SK-N-SH (cell line): ENCODE results near the gene ZFYVE26. TPM values are rescaled to one million over a fixed set of nuclear protein-coding genes. Genes with fewer than 3 reads are reported as not detected.

Experiments used
- CTCF ChIA-PET: fragments of 300-600, 350-600 bp; formaldehyde crosslinking; extraction: SDS; loops from one replicate; lab custom pipeline; 2021; lab: Yijun Ruan, JAX
- POLR2A ChIA-PET: fragments of 350-600 bp; sonication (Branson Sonifier 250); formaldehyde crosslinking; extraction: SDS; loops from one replicate; lab custom pipeline; 2020; ENCODE audit warnings: antibody characterized with exemption, inconsistent platforms; lab: Yijun Ruan, JAX
- DNase-seq: peaks from one replicate; pipeline ENCODE4 v3.0.0; 2012
- H2AFZ ChIP-seq: fragments of 200-600 bp; sonication (generic); 2 replicates; pipeline ENCODE4 v1.8.1; 2016; ENCODE audit warnings: antibody characterized with exemption, mild to moderate bottlenecking, low read depth
- H3F3A ChIP-seq: fragments of 200-600 bp; sonication (generic); replicated peaks from 2 replicates; pipeline ENCODE3; 2016; ENCODE audit warnings: antibody characterized with exemption, mild to moderate bottlenecking; ENCODE audit not compliant: insufficient read depth
- H3K27ac ChIP-seq, 2 experiments: fragments of 200-500 bp in 1 of 2; fragments of 200-600 bp in 1 of 2; sonication (Bioruptor generic) in 1 of 2; sonication (generic), shearing (Covaris generic) in 1 of 2; 2 replicates each; pipeline versions ENCODE4 v1.5.1 to v1.6.1; 2014 to 2016; ENCODE audit warnings: low read depth in 2 of 2, inconsistent platforms in 1 of 2, low read length in 1 of 2, mild to moderate bottlenecking in 1 of 2, mixed read lengths in 1 of 2
- H3K27me3 ChIP-seq: fragments of 200-600 bp; sonication (generic), shearing (Covaris generic); 2 replicates; pipeline ENCODE4 v1.6.1; 2016; ENCODE audit warnings: mixed run types; ENCODE audit not compliant: insufficient read depth
- H3K36me3 ChIP-seq, 2 experiments: fragments of 200-500 bp in 1 of 2; fragments of 200-600 bp in 1 of 2; sonication (Bioruptor generic) in 1 of 2; sonication (generic) in 1 of 2; replicated peaks in 1 of 2; 2 replicates each; pipeline versions ENCODE3 to v1.5.1; 2014 to 2016; ENCODE audit warnings: low read length in 1 of 2, mild to moderate bottlenecking in 1 of 2; ENCODE audit not compliant: insufficient read depth in 2 of 2, control insufficient read depth in 1 of 2
- H3K4me1 ChIP-seq, 2 experiments: fragments of 200-500 bp in 1 of 2; fragments of 200-600 bp in 1 of 2; sonication (Bioruptor generic) in 1 of 2; sonication (generic), shearing (Covaris generic) in 1 of 2; 2 replicates each; pipeline versions ENCODE4 v1.5.1 to v1.6.1; 2014 to 2016; ENCODE audit warnings: low read depth in 1 of 2, low read length in 1 of 2, mixed run types in 1 of 2; ENCODE audit not compliant: insufficient read depth in 2 of 2, control insufficient read depth in 1 of 2
- H3K4me2 ChIP-seq: fragments of 200-600 bp; sonication (generic), shearing (Covaris generic); 2 replicates; pipeline ENCODE4 v1.6.1; 2017; ENCODE audit warnings: mixed run types
- H3K4me3 ChIP-seq, 2 experiments: fragments of 200-500 bp in 1 of 2; fragments of 200-600 bp in 1 of 2; sonication (Bioruptor generic) in 1 of 2; sonication (generic), shearing (Covaris generic) in 1 of 2; 2 replicates each; pipeline versions ENCODE4 v1.5.1 to v1.8.1; 2014 to 2016; ENCODE audit warnings: low read depth in 2 of 2, inconsistent platforms in 1 of 2, low read length in 1 of 2, mild to moderate bottlenecking in 1 of 2, mixed read lengths in 1 of 2, moderate library complexity in 1 of 2
- H3K79me2 ChIP-seq: fragments of 200-600 bp; sonication (generic); 2 replicates; pipeline ENCODE4 v1.8.1; 2017; ENCODE audit warnings: mild to moderate bottlenecking; ENCODE audit not compliant: insufficient read depth
- H3K9ac ChIP-seq: fragments of 200-600 bp; sonication (generic); 2 replicates; pipeline ENCODE4 v1.6.1; 2017; ENCODE audit warnings: mixed run types
- H3K9me2 ChIP-seq: fragments of 200-600 bp; sonication (generic); 2 replicates; pipeline ENCODE4 v1.6.1; 2017; ENCODE audit warnings: mixed run types
- H3K9me3 ChIP-seq: fragments of 200-600 bp; sonication (generic); 2 replicates; pipeline ENCODE4 v1.6.1; 2017; ENCODE audit warnings: mixed run types, mild to moderate bottlenecking, moderate library complexity
- H4K20me1 ChIP-seq: fragments of 200-600 bp; sonication (generic); 2 replicates; pipeline ENCODE4 v1.6.1; 2017; ENCODE audit warnings: mild to moderate bottlenecking, mixed run types; ENCODE audit not compliant: insufficient read depth
- CHD2 ChIP-seq: fragments of 150-350 bp; IDR thresholded peaks from 2 replicates; pipeline ENCODE4 v1.6.1; 2018; ENCODE audit warnings: low read length; ENCODE audit not compliant: partially characterized antibody
- ELF1 ChIP-seq: IDR thresholded peaks from 2 replicates; pipeline ENCODE4 v1.4.0; 2012
- EP300 ChIP-seq, 2 experiments: IDR thresholded peaks; 2 replicates each; pipeline versions ENCODE4 v1.4.0 to v1.6.1; 2012; ENCODE audit warnings: borderline replicate concordance in 1 of 2, low read depth in 1 of 2, low read length in 1 of 2
- GATA2 ChIP-seq: sonication (generic); formaldehyde crosslinking; IDR thresholded peaks from 2 replicates; pipeline ENCODE4 v1.5.0; 2020; ENCODE audit warnings: mild to moderate bottlenecking, missing genetic modification reagents
- NFIC ChIP-seq: IDR thresholded peaks from 2 replicates; pipeline ENCODE4 v1.4.0; 2012; ENCODE audit warnings: borderline replicate concordance
- RAD21 ChIP-seq: IDR thresholded peaks from 2 replicates; pipeline ENCODE4 v1.6.1; 2012; ENCODE audit warnings: mild to moderate bottlenecking, low read length
- RCOR1 ChIP-seq: fragments of 150-350 bp; IDR thresholded peaks from 2 replicates; pipeline ENCODE4 v1.6.1; 2017; ENCODE audit warnings: antibody characterized with exemption, low read length
- RFX5 ChIP-seq: IDR thresholded peaks from 2 replicates; pipeline ENCODE4 v1.6.1; 2012; ENCODE audit warnings: mild to moderate bottlenecking, improper control_type of control experiment, low read length
- RXRA ChIP-seq: IDR thresholded peaks from 2 replicates; pipeline ENCODE4 v1.4.0; 2012; ENCODE audit warnings: low read depth, mild to moderate bottlenecking, borderline replicate concordance
- SIN3A ChIP-seq: IDR thresholded peaks from 2 replicates; pipeline ENCODE4 v1.6.1; 2012; ENCODE audit warnings: low read depth, mild to moderate bottlenecking, low read length, moderate library complexity, borderline replicate concordance
- TAF1 ChIP-seq: IDR thresholded peaks from 2 replicates; pipeline ENCODE4 v1.6.1; 2012; ENCODE audit warnings: low read depth, mild to moderate bottlenecking, low read length, moderate library complexity, borderline replicate concordance
- TCF12 ChIP-seq: IDR thresholded peaks from 2 replicates; pipeline ENCODE4 v1.4.0; 2012
- TEAD4 ChIP-seq: IDR thresholded peaks from 2 replicates; pipeline ENCODE4 v1.4.0; 2012; ENCODE audit warnings: mild to moderate bottlenecking, borderline replicate concordance; ENCODE audit not compliant: insufficient read depth
- YY1 ChIP-seq: IDR thresholded peaks from 2 replicates; pipeline ENCODE4 v1.4.0; 2012; ENCODE audit warnings: low read depth, mild to moderate bottlenecking
- WGBS: methylation state at CpG from one replicate; pipeline ENCODE4 v1.1.6; 2017; ENCODE audit warnings: low lambda C conversion rate; 5-methylcytosine and 5-hydroxymethylcytosine counted together
- polyA plus RNA-seq, 3 experiments: library from polyadenylated mRNA; depleted of rRNA; stranded (reverse); fragments of >200 nt; gene quantifications; 2 replicates each; pipeline ENCODE4 v1.2.3, GENCODE V29; 2012
- TF ChIP-seq, protein P1 (sequence below): IDR thresholded peaks from 2 replicates; pipeline ENCODE4 v1.6.1; 2012; ENCODE audit warnings: mild to moderate bottlenecking, low read depth, low read length, moderate library complexity
- TF ChIP-seq, protein P2 (sequence below): fragments of 200-600 bp; sonication (generic); IDR thresholded peaks from 2 replicates; pipeline ENCODE4 v1.6.1; 2017; ENCODE audit warnings: antibody characterized with exemption, mild to moderate bottlenecking, moderate library complexity
- TF ChIP-seq, protein P3 (sequence below): fragments of 150-350 bp; IDR thresholded peaks from 2 replicates; pipeline ENCODE4 v1.6.1; 2016; ENCODE audit warnings: mild to moderate bottlenecking, low read depth, low read length
- TF ChIP-seq, protein P4 (sequence below): IDR thresholded peaks from 2 replicates; pipeline ENCODE4 v1.4.0; 2012; ENCODE audit warnings: low read depth
- TF ChIP-seq, protein P5 (sequence below): IDR thresholded peaks from 2 replicates; pipeline ENCODE4; 2012

The ZFYVE26 gene
- polyA plus RNA-seq, 1 of the 3 experiments (the other 2 are of a cell fraction), result 5.6 TPM

DNA sequence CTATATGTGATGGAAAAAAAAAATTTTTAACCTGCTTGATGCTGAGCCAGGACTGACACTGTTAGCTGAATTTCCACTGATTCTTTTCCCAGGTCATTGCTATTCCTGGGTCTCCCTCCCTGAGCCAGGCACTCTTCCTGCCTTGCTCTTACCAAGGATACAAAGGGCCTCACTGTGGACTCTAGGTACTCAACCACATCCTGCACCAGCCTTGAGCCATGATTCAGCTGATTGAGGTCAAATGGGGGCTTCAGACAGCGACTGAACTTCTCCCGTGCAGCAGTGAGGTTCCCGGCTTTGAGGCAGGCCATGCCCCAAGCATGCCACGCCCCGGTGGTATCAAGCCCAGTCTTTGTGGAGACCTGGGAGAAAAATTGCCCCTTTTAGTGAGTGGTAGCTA, 54.3 kb downstream of the ZFYVE26 start (continued):
- TF ChIP-seq, protein P1, sequence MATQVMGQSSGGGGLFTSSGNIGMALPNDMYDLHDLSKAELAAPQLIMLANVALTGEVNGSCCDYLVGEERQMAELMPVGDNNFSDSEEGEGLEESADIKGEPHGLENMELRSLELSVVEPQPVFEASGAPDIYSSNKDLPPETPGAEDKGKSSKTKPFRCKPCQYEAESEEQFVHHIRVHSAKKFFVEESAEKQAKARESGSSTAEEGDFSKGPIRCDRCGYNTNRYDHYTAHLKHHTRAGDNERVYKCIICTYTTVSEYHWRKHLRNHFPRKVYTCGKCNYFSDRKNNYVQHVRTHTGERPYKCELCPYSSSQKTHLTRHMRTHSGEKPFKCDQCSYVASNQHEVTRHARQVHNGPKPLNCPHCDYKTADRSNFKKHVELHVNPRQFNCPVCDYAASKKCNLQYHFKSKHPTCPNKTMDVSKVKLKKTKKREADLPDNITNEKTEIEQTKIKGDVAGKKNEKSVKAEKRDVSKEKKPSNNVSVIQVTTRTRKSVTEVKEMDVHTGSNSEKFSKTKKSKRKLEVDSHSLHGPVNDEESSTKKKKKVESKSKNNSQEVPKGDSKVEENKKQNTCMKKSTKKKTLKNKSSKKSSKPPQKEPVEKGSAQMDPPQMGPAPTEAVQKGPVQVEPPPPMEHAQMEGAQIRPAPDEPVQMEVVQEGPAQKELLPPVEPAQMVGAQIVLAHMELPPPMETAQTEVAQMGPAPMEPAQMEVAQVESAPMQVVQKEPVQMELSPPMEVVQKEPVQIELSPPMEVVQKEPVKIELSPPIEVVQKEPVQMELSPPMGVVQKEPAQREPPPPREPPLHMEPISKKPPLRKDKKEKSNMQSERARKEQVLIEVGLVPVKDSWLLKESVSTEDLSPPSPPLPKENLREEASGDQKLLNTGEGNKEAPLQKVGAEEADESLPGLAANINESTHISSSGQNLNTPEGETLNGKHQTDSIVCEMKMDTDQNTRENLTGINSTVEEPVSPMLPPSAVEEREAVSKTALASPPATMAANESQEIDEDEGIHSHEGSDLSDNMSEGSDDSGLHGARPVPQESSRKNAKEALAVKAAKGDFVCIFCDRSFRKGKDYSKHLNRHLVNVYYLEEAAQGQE, result no peak
- TF ChIP-seq, protein P2, sequence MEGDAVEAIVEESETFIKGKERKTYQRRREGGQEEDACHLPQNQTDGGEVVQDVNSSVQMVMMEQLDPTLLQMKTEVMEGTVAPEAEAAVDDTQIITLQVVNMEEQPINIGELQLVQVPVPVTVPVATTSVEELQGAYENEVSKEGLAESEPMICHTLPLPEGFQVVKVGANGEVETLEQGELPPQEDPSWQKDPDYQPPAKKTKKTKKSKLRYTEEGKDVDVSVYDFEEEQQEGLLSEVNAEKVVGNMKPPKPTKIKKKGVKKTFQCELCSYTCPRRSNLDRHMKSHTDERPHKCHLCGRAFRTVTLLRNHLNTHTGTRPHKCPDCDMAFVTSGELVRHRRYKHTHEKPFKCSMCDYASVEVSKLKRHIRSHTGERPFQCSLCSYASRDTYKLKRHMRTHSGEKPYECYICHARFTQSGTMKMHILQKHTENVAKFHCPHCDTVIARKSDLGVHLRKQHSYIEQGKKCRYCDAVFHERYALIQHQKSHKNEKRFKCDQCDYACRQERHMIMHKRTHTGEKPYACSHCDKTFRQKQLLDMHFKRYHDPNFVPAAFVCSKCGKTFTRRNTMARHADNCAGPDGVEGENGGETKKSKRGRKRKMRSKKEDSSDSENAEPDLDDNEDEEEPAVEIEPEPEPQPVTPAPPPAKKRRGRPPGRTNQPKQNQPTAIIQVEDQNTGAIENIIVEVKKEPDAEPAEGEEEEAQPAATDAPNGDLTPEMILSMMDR, result no peak
- TF ChIP-seq RCOR1 (no peak), TAF1 (no peak), TEAD4 (no peak), EP300 (IDR thresholded peaks at IDR 0.05; ENCODE audit: borderline replicate concordance in 1 of 2, low read depth in 1 of 2, low read length in 1 of 2) (no peak), ELF1 (no peak), CHD2 (no peak)

DNA sequence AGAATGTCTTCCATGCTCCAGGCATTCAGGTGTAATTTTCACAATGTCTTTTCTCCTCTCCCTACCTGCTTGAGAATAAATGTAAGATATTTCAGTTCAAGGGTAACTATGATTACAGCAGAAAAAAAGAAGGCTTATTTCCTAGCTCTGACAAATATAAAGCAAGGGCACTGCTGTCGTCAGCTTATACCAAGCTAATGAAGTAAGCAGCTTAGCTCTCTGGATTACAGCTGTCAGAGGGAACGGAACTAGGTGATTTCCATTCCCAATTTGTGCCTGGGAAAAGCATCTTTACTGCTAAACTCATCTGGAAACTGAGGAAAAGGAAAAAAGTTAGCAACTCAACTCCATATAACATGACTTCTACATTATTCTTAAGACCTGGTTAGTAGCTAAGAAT, 56.5 kb downstream of the ZFYVE26 start:
- POLR2A ChIA-PET, result no interaction called here
- H3K4me2 ChIP-seq, result no peak overlapping the region
- no peaks in the 10 kb centered on the region for H3K4me1 ChIP-seq
- H3K9me3 ChIP-seq, result no peaks in the 10 kb centered on the region
- no peaks in the 10 kb centered on the region for H3K79me2 ChIP-seq
- no peak overlapping the region for H3K27ac ChIP-seq
- H2AFZ ChIP-seq, result no peak overlapping the region
- TF ChIP-seq TCF12, result no peak
- no peak for TF ChIP-seq SIN3A
- TF ChIP-seq RXRA, result no peak
- TF ChIP-seq, protein P3, sequence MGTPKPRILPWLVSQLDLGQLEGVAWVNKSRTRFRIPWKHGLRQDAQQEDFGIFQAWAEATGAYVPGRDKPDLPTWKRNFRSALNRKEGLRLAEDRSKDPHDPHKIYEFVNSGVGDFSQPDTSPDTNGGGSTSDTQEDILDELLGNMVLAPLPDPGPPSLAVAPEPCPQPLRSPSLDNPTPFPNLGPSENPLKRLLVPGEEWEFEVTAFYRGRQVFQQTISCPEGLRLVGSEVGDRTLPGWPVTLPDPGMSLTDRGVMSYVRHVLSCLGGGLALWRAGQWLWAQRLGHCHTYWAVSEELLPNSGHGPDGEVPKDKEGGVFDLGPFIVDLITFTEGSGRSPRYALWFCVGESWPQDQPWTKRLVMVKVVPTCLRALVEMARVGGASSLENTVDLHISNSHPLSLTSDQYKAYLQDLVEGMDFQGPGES, result no peak
- no peak for TF ChIP-seq CHD2
- no peak for TF ChIP-seq YY1
- TF ChIP-seq GATA2 (CRISPR knock-in tag), result no peak
- TF ChIP-seq, protein P4, sequence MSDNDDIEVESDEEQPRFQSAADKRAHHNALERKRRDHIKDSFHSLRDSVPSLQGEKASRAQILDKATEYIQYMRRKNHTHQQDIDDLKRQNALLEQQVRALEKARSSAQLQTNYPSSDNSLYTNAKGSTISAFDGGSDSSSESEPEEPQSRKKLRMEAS, result no peak
- TF ChIP-seq EP300 (IDR thresholded peaks at IDR 0.05; ENCODE audit: borderline replicate concordance in 1 of 2, low read depth in 1 of 2, low read length in 1 of 2), result no peak
- no peak for TF ChIP-seq TAF1
- TF ChIP-seq RAD21, result no peak
- no peak for TF ChIP-seq NFIC
- TF ChIP-seq RFX5, result no peak
- TF ChIP-seq, protein P5, sequence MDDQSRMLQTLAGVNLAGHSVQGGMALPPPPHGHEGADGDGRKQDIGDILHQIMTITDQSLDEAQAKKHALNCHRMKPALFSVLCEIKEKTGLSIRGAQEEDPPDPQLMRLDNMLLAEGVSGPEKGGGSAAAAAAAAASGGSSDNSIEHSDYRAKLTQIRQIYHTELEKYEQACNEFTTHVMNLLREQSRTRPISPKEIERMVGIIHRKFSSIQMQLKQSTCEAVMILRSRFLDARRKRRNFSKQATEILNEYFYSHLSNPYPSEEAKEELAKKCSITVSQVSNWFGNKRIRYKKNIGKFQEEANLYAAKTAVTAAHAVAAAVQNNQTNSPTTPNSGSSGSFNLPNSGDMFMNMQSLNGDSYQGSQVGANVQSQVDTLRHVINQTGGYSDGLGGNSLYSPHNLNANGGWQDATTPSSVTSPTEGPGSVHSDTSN, result no peak
- H3K4me3 ChIP-seq, result no peak overlapping the region
- no peaks in the 10 kb centered on the region for H4K20me1 ChIP-seq
- no peaks in the 10 kb centered on the region for H3K9me2 ChIP-seq
- H3K36me3 ChIP-seq, result peaks cover 38 to 46% of the 10 kb centered on the region in 2 experiments
- WGBS, result 100% methylated on average over 2 of the region's 2 CpGs
- H3K27me3 ChIP-seq, result no peaks in the 10 kb centered on the region
- CTCF ChIA-PET, result interaction anchor here (0.8 to 0.9 kb wide), 2 partner anchors 15 to 17 kb away, joined by 3 to 4 read pairs; no protein-coding TSS in a partner anchor
- H3K9ac ChIP-seq, result no peak overlapping the region
- no peak for DNase-seq
- H3F3A ChIP-seq, result no peaks in the 10 kb centered on the region
